ENCODE data around the gene CD2.

Gene CD2

GRCh38 chr1:116760487-116760886, 6.3 kb downstream of the CD2 start:
- DNase-seq (ENCODE audit: low spot score) = no peak

- DNase-seq (ENCODE audit: low spot score) = no peak
These were observed 6.9 kb downstream of the CD2 start for GRCh38 chr1:116760996-116761665.

GRCh38 chr1:116762281-116762680, 8.1 kb downstream of the CD2 start:
- DNase-seq (ENCODE audit: low spot score) = no peak

GRCh38 chr1:116762781-116763115, 8.5 kb downstream of the CD2 start:
- DNase-seq (ENCODE audit: low spot score) = no peak

GRCh38 chr1:116763116-116763786, 9.0 kb downstream of the CD2 start:
- DNase-seq (ENCODE audit: low spot score) = no peak

- DNase-seq (ENCODE audit: low spot score) = peak; percentile 11
These were observed 9.7 kb downstream of the CD2 start for GRCh38 chr1:116763787-116764465.

GRCh38 chr1:116764466-116764898, 10.3 kb downstream of the CD2 start:
- DNase-seq (ENCODE audit: low spot score) = no peak

GRCh38 chr1:116764906-116765862, 11.0 kb downstream of the CD2 start:
- DNase-seq (ENCODE audit: low spot score) = no peak

GRCh38 chr1:116765962-116766361, 11.7 kb downstream of the CD2 start:
- DNase-seq (ENCODE audit: low spot score) = no peak

- DNase-seq (ENCODE audit: low spot score) = no peak
These were observed 12.6 kb downstream of the CD2 start for GRCh38 chr1:116766616-116767469.

GRCh38 chr1:116767782-116768382, 13.7 kb downstream of the CD2 start:
- DNase-seq (ENCODE audit: low spot score) = no peak

GRCh38 chr1:116768416-116769103, 14.3 kb downstream of the CD2 start:
- no peak for DNase-seq (ENCODE audit: low spot score)

- no peak for DNase-seq (ENCODE audit: low spot score)
These were observed 14.8 kb downstream of the CD2 start for GRCh38 chr1:116769104-116769452.

- no peak for DNase-seq (ENCODE audit: low spot score)
These were observed 15.3 kb downstream of the CD2 start for GRCh38 chr1:116769561-116769977.

GRCh38 chr1:116769994-116770393, 15.8 kb downstream of the CD2 start:
- DNase-seq (ENCODE audit: low spot score) = no peak

- no peak for DNase-seq (ENCODE audit: low spot score)
These were observed 16.4 kb downstream of the CD2 start for GRCh38 chr1:116770625-116771024.

GRCh38 chr1:116771997-116772647, 17.9 kb downstream of the CD2 start:
- DNase-seq (ENCODE audit: low spot score) = no peak

GRCh38 chr1:116772648-116773045, 18.4 kb downstream of the CD2 start:
- DNase-seq (ENCODE audit: low spot score) = no peak

GRCh38 chr1:116775116-116775752, 21.0 kb downstream of the CD2 start:
- no peak for DNase-seq (ENCODE audit: low spot score)
